ENCODE results near the gene KCNAB2.

The KCNAB2 gene

DNA sequence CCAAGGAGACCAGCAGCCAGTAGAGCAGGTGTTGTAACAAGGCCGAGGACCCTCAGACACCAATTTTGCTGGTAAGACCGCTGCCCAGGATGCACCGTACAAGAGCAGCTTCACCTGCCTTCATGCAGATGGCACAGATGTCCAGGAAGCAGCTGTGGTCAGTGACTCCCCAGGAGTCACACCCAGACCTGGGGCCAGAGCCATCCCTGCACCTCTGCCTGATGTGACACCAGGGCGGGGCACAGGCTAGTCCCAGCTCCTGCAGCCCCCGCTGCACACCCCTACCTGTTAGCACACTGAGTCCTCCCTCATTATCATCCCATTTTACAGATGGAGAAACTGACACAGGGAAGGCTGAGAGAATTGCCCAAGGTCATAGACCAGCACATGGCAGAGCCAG, 16.3 kb upstream of the KCNAB2 start:
- no peak overlapping the region for H3K9ac ChIP-seq
- no peaks in the 10 kb centered on the region for H3K36me3 ChIP-seq (ENCODE audit: control insufficient read depth, insufficient read depth, low read length)
- no peak overlapping the region for H3K27ac ChIP-seq
- no peaks in the 10 kb centered on the region for H3K4me1 ChIP-seq
- no peak overlapping the region for H2AFZ ChIP-seq
- H3K79me2 ChIP-seq, result no peaks in the 10 kb centered on the region
- no peaks in the 10 kb centered on the region for H3K9me3 ChIP-seq (ENCODE audit: control insufficient read depth, low read length)
- no peaks in the 10 kb centered on the region for H3K27me3 ChIP-seq (ENCODE audit: control insufficient read depth, insufficient read depth, low read length)
- TF ChIP-seq, protein P1, sequence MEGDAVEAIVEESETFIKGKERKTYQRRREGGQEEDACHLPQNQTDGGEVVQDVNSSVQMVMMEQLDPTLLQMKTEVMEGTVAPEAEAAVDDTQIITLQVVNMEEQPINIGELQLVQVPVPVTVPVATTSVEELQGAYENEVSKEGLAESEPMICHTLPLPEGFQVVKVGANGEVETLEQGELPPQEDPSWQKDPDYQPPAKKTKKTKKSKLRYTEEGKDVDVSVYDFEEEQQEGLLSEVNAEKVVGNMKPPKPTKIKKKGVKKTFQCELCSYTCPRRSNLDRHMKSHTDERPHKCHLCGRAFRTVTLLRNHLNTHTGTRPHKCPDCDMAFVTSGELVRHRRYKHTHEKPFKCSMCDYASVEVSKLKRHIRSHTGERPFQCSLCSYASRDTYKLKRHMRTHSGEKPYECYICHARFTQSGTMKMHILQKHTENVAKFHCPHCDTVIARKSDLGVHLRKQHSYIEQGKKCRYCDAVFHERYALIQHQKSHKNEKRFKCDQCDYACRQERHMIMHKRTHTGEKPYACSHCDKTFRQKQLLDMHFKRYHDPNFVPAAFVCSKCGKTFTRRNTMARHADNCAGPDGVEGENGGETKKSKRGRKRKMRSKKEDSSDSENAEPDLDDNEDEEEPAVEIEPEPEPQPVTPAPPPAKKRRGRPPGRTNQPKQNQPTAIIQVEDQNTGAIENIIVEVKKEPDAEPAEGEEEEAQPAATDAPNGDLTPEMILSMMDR (IDR thresholded peaks at IDR 0.05), result no peak
- no peak overlapping the region for H3K4me3 ChIP-seq (ENCODE audit: low read depth, low read length)
- H3K4me2 ChIP-seq (ENCODE audit: low read length), result no peak overlapping the region

DNA sequence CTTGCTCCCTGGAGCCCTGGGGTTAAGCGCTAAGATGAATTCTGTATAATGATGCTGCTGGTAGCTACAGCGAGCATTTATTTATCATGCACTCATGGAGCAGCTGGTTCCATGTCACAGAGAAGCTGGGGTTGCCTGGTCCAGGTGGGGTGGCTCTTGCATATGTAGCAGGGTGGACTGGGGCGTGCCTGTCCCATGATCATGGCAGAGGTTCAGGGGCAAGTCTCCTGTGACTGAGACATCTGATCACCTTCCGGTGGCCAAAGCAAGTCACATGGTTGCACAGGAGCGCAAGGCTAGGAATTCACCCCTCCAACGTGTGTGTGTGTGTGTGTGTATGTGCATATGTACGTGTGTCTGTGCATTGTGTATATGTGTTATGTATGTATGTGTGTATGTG, 15.6 kb upstream of the KCNAB2 start:
- no peak overlapping the region for H3K4me3 ChIP-seq (ENCODE audit: low read depth, low read length)
- TF ChIP-seq, protein P1 (IDR thresholded peaks at IDR 0.05), result no peak
- H3K27ac ChIP-seq, result no peak overlapping the region
- no peaks in the 10 kb centered on the region for H3K4me1 ChIP-seq
- H3K9ac ChIP-seq, result no peak overlapping the region
- H2AFZ ChIP-seq, result no peak overlapping the region
- H3K27me3 ChIP-seq (ENCODE audit: control insufficient read depth, insufficient read depth, low read length), result no peaks in the 10 kb centered on the region
- H3K36me3 ChIP-seq (ENCODE audit: control insufficient read depth, insufficient read depth, low read length), result no peaks in the 10 kb centered on the region
- H3K9me3 ChIP-seq (ENCODE audit: control insufficient read depth, low read length), result no peaks in the 10 kb centered on the region
- H3K4me2 ChIP-seq (ENCODE audit: low read length), result no peak overlapping the region
- no peaks in the 10 kb centered on the region for H3K79me2 ChIP-seq

- Histone ChIP-seq H3K4me1 (no peaks in the 10 kb centered on the region), H3K27me3 (ENCODE audit: control insufficient read depth, insufficient read depth, low read length) (no peaks in the 10 kb centered on the region), H3K36me3 (ENCODE audit: control insufficient read depth, insufficient read depth, low read length) (no peaks in the 10 kb centered on the region), H3K79me2 (no peaks in the 10 kb centered on the region), H2AFZ (no peak overlapping the region), H3K4me3 (ENCODE audit: low read depth, low read length) (no peak overlapping the region), H3K27ac (no peak overlapping the region), H3K4me2 (ENCODE audit: low read length) (no peak overlapping the region), H3K9ac (no peak overlapping the region), H3K9me3 (ENCODE audit: control insufficient read depth, low read length) (no peaks in the 10 kb centered on the region)
- TF ChIP-seq, protein P1 (IDR thresholded peaks at IDR 0.05), result no peak
These were observed 15.0 kb upstream of the KCNAB2 start for GRCh38 chr1:6030547-6031261.

DNA sequence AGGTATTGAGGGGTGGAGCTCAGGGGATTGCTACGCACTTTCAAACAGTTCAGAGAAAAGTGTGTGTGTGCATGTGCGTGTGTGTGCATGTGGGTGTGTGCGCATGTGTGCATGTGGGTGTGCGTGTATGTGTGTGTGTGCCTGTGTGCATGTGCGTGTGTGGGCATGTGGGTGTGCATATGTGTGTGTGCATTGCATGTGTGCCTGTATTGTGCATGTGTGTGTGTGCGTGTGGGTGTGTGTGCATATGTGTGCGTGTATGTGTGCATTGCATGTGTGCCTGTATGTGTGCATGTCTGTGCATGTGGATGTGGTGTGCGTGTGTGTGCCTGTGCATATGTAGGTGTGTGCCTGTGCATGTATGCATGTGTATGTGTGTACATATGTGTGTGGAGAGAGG, 12.6 kb upstream of the KCNAB2 start:
- H3K4me2 ChIP-seq (ENCODE audit: low read length), result no peak overlapping the region
- no peaks in the 10 kb centered on the region for H3K4me1 ChIP-seq
- H3K27me3 ChIP-seq (ENCODE audit: control insufficient read depth, insufficient read depth, low read length), result no peaks in the 10 kb centered on the region
- H3K27ac ChIP-seq, result no peak overlapping the region
- no peaks in the 10 kb centered on the region for H3K36me3 ChIP-seq (ENCODE audit: control insufficient read depth, insufficient read depth, low read length)
- TF ChIP-seq, protein P1 (IDR thresholded peaks at IDR 0.05), result no peak
- H2AFZ ChIP-seq, result no peak overlapping the region
- no peak overlapping the region for H3K9ac ChIP-seq
- no peaks in the 10 kb centered on the region for H3K79me2 ChIP-seq
- H3K4me3 ChIP-seq (ENCODE audit: low read depth, low read length), result no peak overlapping the region
- H3K9me3 ChIP-seq (ENCODE audit: control insufficient read depth, low read length), result no peaks in the 10 kb centered on the region

All from parathyroid adenoma (tissue), 2 donors.